Ascending aorta (tissue), 2 donors: ENCODE measurements around the gene GPR107. TPM values are rescaled to one million over a fixed set of nuclear protein-coding genes. Genes with fewer than 3 reads are reported as not detected.
A peak's percentile ranks its signal among the peaks of the same experiment; 100 is the strongest.

Experiments
- DNase-seq, 2 donors: peaks; one replicate each; pipeline ENCODE4 v3.0.0-alpha.2; 2019; ENCODE audit warnings: low spot score in 2 of 2
- H3K27ac ChIP-seq, 2 donors: fragments of 200-600 bp; sonication (generic); one replicate each; pipeline ENCODE4 v1.5.1; 2016 to 2017; ENCODE audit warnings: mild to moderate bottlenecking in 1 of 2
- H3K27me3 ChIP-seq: fragments of 200-600 bp; sonication (generic); one replicate; pipeline ENCODE4 v1.5.1; 2017
- H3K36me3 ChIP-seq, 2 donors: fragments of 200-600 bp; sonication (generic); one replicate each; pipeline ENCODE4 v1.5.1; 2016
- H3K4me1 ChIP-seq, 2 donors: fragments of 200-600 bp; sonication (generic); one replicate each; pipeline ENCODE4 v1.5.1; 2016 to 2017; ENCODE audit warnings: mild to moderate bottlenecking in 1 of 2
- H3K4me3 ChIP-seq, 2 donors: fragments of 200-600 bp; sonication (generic); one replicate each; pipeline ENCODE4 v1.5.1; 2016 to 2017; ENCODE audit warnings: mild to moderate bottlenecking in 1 of 2
- H3K9me3 ChIP-seq, 2 donors: fragments of 200-600 bp; sonication (generic); one replicate each; pipeline ENCODE4 v1.5.1; 2016
- intact Hi-C: fragments of 100-400 bp; cut with DNase I; formaldehyde crosslinking; loops from one replicate; pipeline ENCODE4 v1.15.1; 2023
- total RNA-seq: library from RNA; depleted of rRNA; stranded (reverse); fragments of >200 nt; gene quantifications from one replicate; pipeline ENCODE4 v1.1.0, GENCODE V29; 2016
- TF ChIP-seq, protein P1 (sequence below), 3 experiments: fragments of 200-600 bp in 2 of 3; fragments of 450-650 bp in 1 of 3; sonication (generic) in 2 of 3; IDR thresholded peaks; one replicate each; pipeline ENCODE4 v1.5.1; 2016 to 2019; ENCODE audit warnings: antibody characterized with exemption in 3 of 3, mild to moderate bottlenecking in 1 of 3, moderate library complexity in 1 of 3

The GPR107 gene
- total RNA-seq, 1 donor from 2014 or later, result 37.4 TPM

DNA sequence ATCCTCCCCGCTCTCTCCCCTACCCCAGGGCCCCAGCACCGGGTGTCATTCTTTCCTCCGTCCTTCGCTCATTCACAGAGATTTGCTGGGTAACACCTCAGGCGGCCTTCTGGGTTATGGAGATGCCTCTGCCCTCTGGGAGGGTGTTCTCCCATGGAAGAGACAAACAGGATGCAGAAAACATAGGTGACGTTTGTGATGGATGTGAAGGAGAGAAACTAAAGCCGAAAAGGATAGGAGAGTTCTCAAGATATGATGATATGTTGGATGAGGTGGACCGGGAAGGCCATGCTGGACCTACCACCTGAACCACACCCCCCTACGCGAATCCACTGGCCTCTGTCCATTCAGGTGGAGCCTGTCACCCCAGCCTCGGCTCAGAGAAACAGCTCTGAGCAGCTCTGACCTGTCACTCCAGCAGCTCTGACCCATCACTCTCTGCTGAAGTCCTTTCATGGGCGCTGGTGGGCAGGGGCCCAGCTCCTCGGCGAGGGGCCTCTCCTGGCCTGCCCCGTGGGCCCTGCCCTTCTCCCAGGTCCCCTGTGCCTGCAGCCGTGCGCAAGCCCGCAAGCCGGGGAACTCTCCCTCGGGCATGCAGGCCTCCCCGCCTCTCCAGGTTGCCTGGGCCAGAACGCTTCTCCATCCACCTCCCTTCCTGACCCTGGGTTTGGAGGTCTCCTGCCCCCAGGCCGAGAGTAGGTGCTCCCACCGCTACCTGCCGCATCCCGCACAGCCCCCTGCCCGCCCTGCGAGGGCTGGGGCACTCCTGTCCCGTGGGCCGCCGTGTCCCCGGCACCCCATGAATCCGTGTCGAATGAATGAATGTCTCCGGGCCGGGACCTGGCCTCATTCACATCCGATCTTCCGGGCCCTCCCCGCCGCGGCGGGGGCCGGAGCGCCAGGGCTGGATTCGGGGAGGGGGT is 117.8 kb downstream of the GPR107 start:
- peak overlapping the region; percentile 72 to 97 for H3K4me3 ChIP-seq
- H3K9me3 ChIP-seq, result no peaks in the 10 kb centered on the region
- H3K27ac ChIP-seq, result peak overlapping the region; percentile 47 to 69
- no peak for DNase-seq
- H3K36me3 ChIP-seq, result no peaks in the 10 kb centered on the region
- TF ChIP-seq, protein P1, sequence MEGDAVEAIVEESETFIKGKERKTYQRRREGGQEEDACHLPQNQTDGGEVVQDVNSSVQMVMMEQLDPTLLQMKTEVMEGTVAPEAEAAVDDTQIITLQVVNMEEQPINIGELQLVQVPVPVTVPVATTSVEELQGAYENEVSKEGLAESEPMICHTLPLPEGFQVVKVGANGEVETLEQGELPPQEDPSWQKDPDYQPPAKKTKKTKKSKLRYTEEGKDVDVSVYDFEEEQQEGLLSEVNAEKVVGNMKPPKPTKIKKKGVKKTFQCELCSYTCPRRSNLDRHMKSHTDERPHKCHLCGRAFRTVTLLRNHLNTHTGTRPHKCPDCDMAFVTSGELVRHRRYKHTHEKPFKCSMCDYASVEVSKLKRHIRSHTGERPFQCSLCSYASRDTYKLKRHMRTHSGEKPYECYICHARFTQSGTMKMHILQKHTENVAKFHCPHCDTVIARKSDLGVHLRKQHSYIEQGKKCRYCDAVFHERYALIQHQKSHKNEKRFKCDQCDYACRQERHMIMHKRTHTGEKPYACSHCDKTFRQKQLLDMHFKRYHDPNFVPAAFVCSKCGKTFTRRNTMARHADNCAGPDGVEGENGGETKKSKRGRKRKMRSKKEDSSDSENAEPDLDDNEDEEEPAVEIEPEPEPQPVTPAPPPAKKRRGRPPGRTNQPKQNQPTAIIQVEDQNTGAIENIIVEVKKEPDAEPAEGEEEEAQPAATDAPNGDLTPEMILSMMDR (IDR thresholded peaks at IDR 0.05), result no peak
- H3K4me1 ChIP-seq, result peaks cover 4 to 25% of the 10 kb centered on the region in 2 donors
- H3K27me3 ChIP-seq, result no peaks in the 10 kb centered on the region
- intact Hi-C loops, result loop anchor here (2.0 kb wide), 2 partner anchors 15 to 65 kb away; no protein-coding TSS in a partner anchor

DNA sequence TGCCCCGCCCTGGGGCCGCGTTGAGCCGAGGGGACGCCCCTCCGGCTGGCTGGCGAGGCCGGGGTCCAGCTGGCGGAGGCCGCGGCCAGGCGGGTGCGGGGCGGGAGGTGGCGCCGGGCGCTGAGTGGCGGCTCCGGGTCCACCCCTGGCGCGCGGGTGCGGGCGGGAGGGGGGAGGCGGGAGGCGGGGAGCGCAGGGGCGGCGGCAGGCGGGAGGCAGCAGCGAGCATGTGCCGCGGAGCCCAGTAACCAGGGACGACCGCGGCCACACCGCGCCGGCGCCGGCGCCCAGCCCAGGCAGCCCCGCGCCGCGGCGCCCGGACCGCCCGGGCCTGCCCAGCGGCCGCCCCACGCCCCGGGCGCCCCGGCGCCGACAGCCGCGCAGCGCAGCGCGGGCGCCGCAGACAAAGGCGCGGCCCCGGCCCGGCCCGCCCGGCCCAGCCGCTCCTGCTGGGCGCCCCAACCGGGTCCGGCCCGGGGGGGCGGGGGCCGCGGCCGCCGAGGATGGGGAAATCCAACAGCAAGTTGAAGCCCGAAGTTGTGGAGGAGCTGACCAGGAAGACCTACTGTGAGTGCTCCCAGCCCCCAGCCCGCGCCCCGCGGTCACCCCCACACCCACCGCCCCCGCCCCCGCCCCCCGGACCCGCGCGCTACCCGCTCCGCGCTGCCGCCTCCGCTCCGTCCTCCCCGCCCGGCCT is 118.6 kb downstream of the GPR107 start, which contains the start of gene NCS1:
TSS of gene NCS1 (plus strand) at position 244 of the 697 bp plus-strand sequence. CDS start at position 504, 260 bp downstream.
- peak in 1 of 2 donors; percentile 89 for DNase-seq
- intact Hi-C loops, result loop anchor here (2.0 kb wide), 2 partner anchors 14 to 64 kb away; no protein-coding TSS in a partner anchor
- TF ChIP-seq, protein P1 (IDR thresholded peaks at IDR 0.05), result no peak
- peak within 1 kb of the TSS; percentile 72 to 97 for H3K4me3 ChIP-seq
- H3K4me1 ChIP-seq, result peaks cover 4 to 25% of the 10 kb centered on the region in 2 donors
- H3K9me3 ChIP-seq, result no peaks in the 10 kb centered on the region
- H3K27me3 ChIP-seq, result no peaks in the 10 kb centered on the region
- H3K36me3 ChIP-seq, result no peaks in the 10 kb centered on the region
- peak within 1 kb of the TSS; percentile 90 to 97 for H3K27ac ChIP-seq

DNA sequence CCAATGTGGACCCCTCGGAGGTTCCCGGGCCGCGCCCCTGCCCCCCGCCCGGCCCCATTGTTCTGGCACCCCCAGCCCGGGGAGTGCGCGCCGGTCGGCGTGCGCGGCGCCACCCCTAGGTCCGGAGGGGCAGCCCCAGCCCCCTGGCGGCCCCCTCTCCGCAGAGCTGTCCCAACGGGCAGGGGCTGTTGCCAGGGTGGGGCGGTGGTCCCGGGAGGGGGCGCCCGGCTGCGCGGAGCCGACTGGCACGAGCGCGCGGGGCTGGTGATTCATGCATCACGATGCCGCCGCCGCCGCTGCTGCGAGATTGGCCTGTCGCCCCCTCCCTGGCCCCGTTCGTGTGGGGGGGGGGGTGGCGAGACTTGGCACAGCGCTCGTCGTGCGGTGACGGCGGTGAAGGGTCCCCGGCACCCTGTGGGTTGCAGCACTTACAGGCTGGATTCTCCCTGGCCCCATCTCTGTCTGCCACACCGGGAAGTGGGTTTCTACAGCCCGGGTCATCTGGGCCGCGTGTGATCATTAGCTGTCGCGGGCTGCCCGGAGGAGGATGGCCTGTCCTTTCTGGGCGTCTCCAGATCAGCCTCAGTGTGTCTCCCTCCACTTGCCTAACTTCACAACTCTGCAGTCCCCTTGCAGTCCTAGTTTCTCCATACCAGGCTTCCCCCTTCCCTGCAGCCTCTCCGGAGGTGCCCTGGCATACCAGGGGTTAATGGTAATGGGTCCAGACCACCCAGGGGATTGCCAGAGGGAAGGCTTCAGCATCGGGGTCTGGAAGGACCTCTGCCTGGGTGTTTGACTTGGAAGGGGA is 119.4 kb downstream of the GPR107 start:
- H3K9me3 ChIP-seq, result no peaks in the 10 kb centered on the region
- TF ChIP-seq, protein P1 (IDR thresholded peaks at IDR 0.05), result no peak
- DNase-seq, result peak in 1 of 2 donors; percentile 75
- intact Hi-C loops, result loop anchor here (2.0 kb wide), 2 partner anchors 14 to 64 kb away; no protein-coding TSS in a partner anchor
- H3K27ac ChIP-seq, result peak overlapping the region; percentile 90 to 97
- no peaks in the 10 kb centered on the region for H3K36me3 ChIP-seq
- H3K27me3 ChIP-seq, result no peaks in the 10 kb centered on the region
- peak overlapping the region; percentile 71 to 97 for H3K4me3 ChIP-seq
- peaks cover 4 to 31% of the 10 kb centered on the region in 2 donors for H3K4me1 ChIP-seq

DNA sequence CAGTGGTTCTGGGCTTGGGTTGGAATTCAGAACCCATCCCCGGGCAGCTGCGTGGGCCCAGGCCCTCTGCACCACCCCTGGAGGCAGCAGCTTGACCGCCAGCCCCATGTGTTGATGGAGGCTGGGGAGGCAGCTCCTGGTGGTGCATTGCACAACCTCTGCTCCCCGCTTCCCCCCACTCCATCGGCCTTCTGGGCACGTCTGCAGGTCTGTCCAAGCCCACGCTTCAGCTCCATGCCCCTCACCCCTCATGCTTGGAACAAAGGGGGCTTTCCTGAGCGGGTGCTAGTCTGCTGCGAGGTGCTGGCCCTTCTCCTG is 119.9 kb downstream of the GPR107 start:
- Histone ChIP-seq H3K4me1 (peaks cover 4 to 34% of the 10 kb centered on the region in 2 donors), H3K27ac (peak overlapping the region; percentile 90 to 97)
- intact Hi-C loops, result loop anchor here (2.0 kb wide), 2 partner anchors 13 to 63 kb away; no protein-coding TSS in a partner anchor

More for the DNA sequence above, 119.9 kb downstream of the GPR107 start:
- H3K9me3 ChIP-seq, result no peaks in the 10 kb centered on the region
- TF ChIP-seq, protein P1 (IDR thresholded peaks at IDR 0.05), result no peak
- no peaks in the 10 kb centered on the region for H3K36me3 ChIP-seq
- peak overlapping the region; percentile 71 to 97 for H3K4me3 ChIP-seq
- DNase-seq, result no peak
- no peaks in the 10 kb centered on the region for H3K27me3 ChIP-seq
